RWPE2 (cell line): ENCODE data around the gene PXDC1.

Source experiments
- ATAC-seq: fragments of 200-7000 bp; cut with Tn5 transposase; 3 replicates; pipeline ENCODE4 v1.9.1; 2021; ENCODE audit warnings: low read depth
- DNase-seq: peaks from one replicate; pipeline ENCODE4 v3.0.0-alpha.2; 2020; ENCODE audit warnings: low spot score
- H3K27ac ChIP-seq: fragments of 450-650 bp; 2 replicates; pipeline ENCODE4 v1.5.1; 2017; ENCODE audit warnings: mild to moderate bottlenecking; ENCODE audit not compliant: poor library complexity, severe bottlenecking
- H3K27me3 ChIP-seq: fragments of 250-450 bp; sonication (Bioruptor Pico); 2 replicates; pipeline ENCODE4 v1.5.1; 2021; ENCODE audit warnings: mild to moderate bottlenecking, moderate library complexity; ENCODE audit not compliant: insufficient read depth, poor library complexity, severe bottlenecking
- H3K36me3 ChIP-seq: fragments of 250-450 bp; sonication (Bioruptor Pico); 2 replicates; pipeline ENCODE4 v1.5.1; 2020; ENCODE audit warnings: low read depth, mild to moderate bottlenecking, moderate library complexity
- H3K4me1 ChIP-seq: fragments of 250-450 bp; sonication (Bioruptor Pico); 2 replicates; pipeline ENCODE4 v1.5.1; 2021; ENCODE audit warnings: mild to moderate bottlenecking, moderate library complexity; ENCODE audit not compliant: insufficient read depth, poor library complexity, severe bottlenecking
- H3K4me3 ChIP-seq: fragments of 250-450 bp; sonication (Bioruptor Pico); 2 replicates; pipeline ENCODE4 v1.5.1; 2021; ENCODE audit warnings: mild to moderate bottlenecking, moderate library complexity; ENCODE audit not compliant: severe bottlenecking
- H3K9me3 ChIP-seq: fragments of 250-450 bp; sonication (Bioruptor Pico); 2 replicates; pipeline ENCODE4 v1.5.1; 2021; ENCODE audit warnings: mild to moderate bottlenecking, moderate library complexity; ENCODE audit not compliant: severe bottlenecking
- TF ChIP-seq, protein P1 (sequence below): fragments of 450-650 bp; IDR thresholded peaks from one replicate; pipeline ENCODE4 v1.5.1; 2017; ENCODE audit warnings: mild to moderate bottlenecking, moderate library complexity; ENCODE audit not compliant: poor library complexity, severe bottlenecking

PXDC1 gene

DNA sequence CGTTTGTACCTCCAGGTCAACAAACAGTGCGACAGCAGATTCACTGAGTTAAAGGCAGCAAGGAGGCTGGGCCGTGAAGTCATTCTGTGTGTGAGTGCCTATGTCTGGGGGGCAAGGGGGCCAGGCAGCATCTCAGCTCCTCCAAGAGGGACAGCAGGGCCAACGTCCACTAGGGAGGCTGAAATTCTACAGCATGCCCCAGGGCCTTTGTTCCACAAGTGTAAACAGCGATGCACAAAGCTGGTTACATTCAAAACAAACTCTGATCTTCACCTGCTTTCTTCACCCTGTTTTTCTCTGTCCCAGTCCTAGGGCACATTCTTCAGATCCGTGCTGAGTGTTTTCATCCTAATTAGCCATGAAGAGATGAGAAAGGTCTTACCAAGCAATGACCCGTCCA lies 41.1 kb downstream of the PXDC1 start:
- Histone ChIP-seq H3K9me3 (no peaks in the 10 kb centered on the region), H3K4me1 (peaks cover 2% of the 10 kb centered on the region), H3K27me3 (no peaks in the 10 kb centered on the region), H3K4me3 (no peak overlapping the region), H3K36me3 (no peaks in the 10 kb centered on the region), H3K27ac (no peak overlapping the region)
- DNase-seq, result no peak
- ATAC-seq, result no peak
- TF ChIP-seq, protein P1, sequence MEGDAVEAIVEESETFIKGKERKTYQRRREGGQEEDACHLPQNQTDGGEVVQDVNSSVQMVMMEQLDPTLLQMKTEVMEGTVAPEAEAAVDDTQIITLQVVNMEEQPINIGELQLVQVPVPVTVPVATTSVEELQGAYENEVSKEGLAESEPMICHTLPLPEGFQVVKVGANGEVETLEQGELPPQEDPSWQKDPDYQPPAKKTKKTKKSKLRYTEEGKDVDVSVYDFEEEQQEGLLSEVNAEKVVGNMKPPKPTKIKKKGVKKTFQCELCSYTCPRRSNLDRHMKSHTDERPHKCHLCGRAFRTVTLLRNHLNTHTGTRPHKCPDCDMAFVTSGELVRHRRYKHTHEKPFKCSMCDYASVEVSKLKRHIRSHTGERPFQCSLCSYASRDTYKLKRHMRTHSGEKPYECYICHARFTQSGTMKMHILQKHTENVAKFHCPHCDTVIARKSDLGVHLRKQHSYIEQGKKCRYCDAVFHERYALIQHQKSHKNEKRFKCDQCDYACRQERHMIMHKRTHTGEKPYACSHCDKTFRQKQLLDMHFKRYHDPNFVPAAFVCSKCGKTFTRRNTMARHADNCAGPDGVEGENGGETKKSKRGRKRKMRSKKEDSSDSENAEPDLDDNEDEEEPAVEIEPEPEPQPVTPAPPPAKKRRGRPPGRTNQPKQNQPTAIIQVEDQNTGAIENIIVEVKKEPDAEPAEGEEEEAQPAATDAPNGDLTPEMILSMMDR, result no peak

DNA sequence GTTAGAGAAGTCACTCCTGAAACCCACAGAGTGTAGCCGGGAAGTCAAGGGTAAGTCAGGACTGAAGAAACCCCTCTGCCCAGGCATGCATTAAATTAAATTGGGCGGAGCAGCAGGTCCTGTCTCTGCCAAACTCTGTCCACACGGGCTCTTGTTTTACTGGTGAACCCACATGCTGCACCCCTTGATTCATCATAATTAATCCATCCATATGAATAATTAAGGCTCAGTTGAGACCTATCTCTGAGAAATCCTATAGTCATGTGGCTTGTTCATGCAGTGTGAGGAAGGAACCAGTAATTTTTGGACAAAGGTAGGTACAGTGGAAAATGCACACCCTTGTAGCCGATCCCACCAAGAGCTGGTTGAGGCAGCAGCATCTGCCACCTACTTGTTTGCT lies 43.0 kb downstream of the PXDC1 start:
- no peaks in the 10 kb centered on the region for H3K4me1 ChIP-seq
- TF ChIP-seq, protein P1, result no peak
- no peak overlapping the region for H3K4me3 ChIP-seq
- no peaks in the 10 kb centered on the region for H3K27me3 ChIP-seq
- ATAC-seq (no peak), DNase-seq (no peak)
- H3K9me3 ChIP-seq, result no peaks in the 10 kb centered on the region
- H3K36me3 ChIP-seq, result no peaks in the 10 kb centered on the region
- no peak overlapping the region for H3K27ac ChIP-seq

DNA sequence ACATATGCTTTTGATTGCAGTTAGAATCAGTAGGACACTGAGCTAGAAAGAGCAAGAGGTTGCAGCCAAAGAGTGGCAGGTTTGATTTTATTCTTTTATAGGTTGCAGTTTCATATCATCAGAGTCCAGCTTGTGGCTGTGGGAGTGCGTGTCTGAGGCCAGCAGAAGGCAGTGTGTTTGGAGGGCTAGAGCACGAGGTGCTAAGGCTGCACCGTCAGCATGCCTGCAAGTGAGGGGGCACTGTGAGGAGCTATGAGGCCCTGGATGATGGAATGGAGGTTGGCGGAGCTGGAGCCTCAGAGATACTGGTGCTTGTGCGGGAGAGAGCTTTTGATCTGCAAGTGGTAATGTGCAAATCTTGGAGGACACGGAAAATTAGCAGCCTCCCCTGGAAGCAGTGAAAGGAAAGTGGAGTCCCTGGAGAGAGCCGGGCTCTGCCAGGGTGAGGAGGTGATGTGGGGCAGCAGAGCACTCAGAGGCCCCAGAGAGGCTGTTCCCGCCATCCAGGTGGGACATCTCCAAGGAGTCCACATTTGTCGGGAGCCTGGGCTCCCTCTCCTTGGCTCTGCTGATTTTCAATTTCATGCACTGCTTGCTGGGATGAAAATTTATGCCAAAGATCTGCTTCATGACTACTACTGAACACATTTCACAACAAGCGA lies 43.6 kb downstream of the PXDC1 start:
- TF ChIP-seq, protein P1, result no peak

GRCh38 chr6:3707024-3707423 lies 44.5 kb downstream of the PXDC1 start:
- DNase-seq (no peak), ATAC-seq (no peak)
- TF ChIP-seq, protein P1, result no peak
- no peak overlapping the region for H3K4me3 ChIP-seq
- H3K4me1 ChIP-seq, result no peaks in the 10 kb centered on the region
- H3K9me3 ChIP-seq, result no peaks in the 10 kb centered on the region
- no peak overlapping the region for H3K27ac ChIP-seq
- H3K36me3 ChIP-seq, result no peaks in the 10 kb centered on the region
- no peaks in the 10 kb centered on the region for H3K27me3 ChIP-seq

More for the DNA sequence above, 43.6 kb downstream of the PXDC1 start:
- ATAC-seq, result no peak
- H3K4me1 ChIP-seq, result no peaks in the 10 kb centered on the region
- H3K9me3 ChIP-seq, result no peaks in the 10 kb centered on the region
- H3K36me3 ChIP-seq, result no peaks in the 10 kb centered on the region
- H3K4me3 ChIP-seq, result no peak overlapping the region
- DNase-seq, result no peak
- H3K27me3 ChIP-seq, result no peaks in the 10 kb centered on the region
- H3K27ac ChIP-seq, result no peak overlapping the region

DNA sequence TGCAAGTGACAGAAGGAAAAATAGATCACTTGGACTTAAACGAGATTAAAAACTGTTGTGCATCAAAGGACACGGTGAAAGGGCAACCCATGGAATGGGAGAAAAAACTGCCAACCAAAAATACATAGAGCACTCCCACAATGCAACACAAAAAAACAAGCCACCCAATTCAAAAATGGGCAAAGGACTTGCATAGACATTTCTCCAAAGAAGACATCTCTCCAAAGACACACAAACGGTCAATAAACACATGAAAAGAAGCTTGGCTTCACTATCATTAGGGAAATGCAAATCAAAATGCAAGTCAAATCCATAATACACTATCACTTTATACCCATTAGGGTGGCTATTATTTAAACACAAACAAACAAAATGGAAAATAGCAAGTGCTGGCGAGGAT lies 45.0 kb downstream of the PXDC1 start:
- Histone ChIP-seq H3K36me3 (no peaks in the 10 kb centered on the region), H3K27me3 (no peaks in the 10 kb centered on the region), H3K4me3 (no peak overlapping the region), H3K9me3 (no peaks in the 10 kb centered on the region), H3K4me1 (no peaks in the 10 kb centered on the region), H3K27ac (no peak overlapping the region)
- no peak for ATAC-seq
- TF ChIP-seq, protein P1, result no peak
- DNase-seq, result no peak
